GM10266 (cell line): ENCODE results near the gene C1orf116.

ENCODE experiments used
- DNase-seq: peaks from one replicate; pipeline ENCODE4 v3.0.0; 2012; ENCODE audit errors: extremely low spot score
- TF ChIP-seq, protein P1 (sequence below): IDR thresholded peaks from 2 replicates; pipeline ENCODE4 v1.5.1; 2012; ENCODE audit warnings: mild to moderate bottlenecking, low read depth; ENCODE audit not compliant: control insufficient read depth, insufficient read depth; ENCODE audit errors: missing control alignments

The C1orf116 gene

GRCh38 chr1:207013321-207014085 lies 19.1 kb downstream of the C1orf116 start:
- no peak for DNase-seq
- TF ChIP-seq, protein P1, sequence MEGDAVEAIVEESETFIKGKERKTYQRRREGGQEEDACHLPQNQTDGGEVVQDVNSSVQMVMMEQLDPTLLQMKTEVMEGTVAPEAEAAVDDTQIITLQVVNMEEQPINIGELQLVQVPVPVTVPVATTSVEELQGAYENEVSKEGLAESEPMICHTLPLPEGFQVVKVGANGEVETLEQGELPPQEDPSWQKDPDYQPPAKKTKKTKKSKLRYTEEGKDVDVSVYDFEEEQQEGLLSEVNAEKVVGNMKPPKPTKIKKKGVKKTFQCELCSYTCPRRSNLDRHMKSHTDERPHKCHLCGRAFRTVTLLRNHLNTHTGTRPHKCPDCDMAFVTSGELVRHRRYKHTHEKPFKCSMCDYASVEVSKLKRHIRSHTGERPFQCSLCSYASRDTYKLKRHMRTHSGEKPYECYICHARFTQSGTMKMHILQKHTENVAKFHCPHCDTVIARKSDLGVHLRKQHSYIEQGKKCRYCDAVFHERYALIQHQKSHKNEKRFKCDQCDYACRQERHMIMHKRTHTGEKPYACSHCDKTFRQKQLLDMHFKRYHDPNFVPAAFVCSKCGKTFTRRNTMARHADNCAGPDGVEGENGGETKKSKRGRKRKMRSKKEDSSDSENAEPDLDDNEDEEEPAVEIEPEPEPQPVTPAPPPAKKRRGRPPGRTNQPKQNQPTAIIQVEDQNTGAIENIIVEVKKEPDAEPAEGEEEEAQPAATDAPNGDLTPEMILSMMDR = no peak

DNA sequence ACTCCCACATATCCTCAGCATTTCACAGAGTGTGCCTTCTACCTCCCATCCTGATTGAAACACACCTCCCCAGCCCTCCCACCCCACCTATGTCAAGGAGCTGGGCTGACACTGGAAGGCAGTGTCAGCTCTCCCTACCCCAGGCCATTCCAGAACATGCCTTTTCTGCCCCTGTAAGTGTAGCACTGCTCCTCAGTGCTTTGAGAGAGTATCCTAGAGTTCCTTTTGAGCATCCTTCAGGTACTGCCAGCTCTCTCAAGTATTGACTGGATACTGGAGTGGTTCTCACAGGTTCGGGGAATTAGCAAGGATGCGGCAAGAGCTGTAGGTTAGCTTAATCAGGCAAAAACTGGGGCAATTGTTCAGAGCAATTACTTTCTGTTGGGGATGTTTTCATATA lies 21.8 kb downstream of the C1orf116 start:
- TF ChIP-seq, protein P1 = no peak
- DNase-seq = no peak

DNA sequence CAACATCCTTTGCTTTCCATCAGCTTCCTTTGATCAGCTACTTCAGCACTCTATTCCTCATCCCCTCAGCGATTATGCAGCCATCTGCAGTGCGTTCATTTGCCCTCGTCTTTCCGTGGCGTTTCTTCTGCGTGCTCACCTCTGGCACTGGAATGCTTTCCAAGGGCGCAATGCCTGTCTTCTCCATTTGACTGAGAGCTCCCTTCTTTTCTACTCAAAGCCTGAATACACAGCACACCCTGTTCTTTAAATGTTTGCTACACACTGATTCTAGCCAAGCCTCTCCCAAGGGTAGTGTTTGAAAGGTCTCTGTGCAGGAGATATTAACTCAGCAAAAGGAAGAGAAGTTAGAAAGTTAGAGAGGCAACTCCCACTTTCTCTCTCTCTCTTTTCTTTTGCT lies 22.6 kb downstream of the C1orf116 start:
- TF ChIP-seq, protein P1 = no peak

DNA sequence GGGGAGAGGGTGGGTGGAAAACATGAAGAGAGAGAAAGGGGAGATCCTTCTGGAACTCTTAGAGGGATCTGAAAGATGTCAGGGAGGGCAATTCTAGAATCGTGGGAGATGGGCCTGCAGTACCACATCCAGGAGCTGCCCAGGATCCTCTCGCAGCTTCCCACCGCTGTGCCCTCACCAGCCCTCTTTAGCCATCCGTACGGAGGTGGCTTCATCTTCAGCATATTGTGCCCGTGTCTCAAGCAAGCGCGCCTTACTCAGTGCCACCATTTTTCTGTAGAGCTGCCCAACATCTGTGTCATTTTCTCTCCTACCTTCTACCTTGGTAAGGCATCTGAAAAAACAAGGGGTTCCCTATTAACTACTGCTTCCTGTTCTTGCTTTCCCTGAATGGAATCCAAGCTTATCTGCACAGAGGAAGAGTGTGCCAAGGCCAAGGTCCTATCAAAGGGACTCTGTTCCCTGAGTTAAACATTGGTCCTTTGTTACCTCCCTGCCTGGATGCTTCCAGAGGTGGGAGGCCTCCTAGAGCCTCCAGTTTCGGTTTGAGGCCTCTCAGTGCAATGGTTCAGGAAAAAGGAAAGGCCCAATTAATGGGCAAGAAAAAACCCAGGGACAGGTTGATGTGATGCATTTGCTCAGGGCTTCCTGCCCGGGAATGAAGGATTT lies 23.2 kb downstream of the C1orf116 start:
- DNase-seq = no peak

More for the DNA sequence above, 22.6 kb downstream of the C1orf116 start:
- no peak for DNase-seq

GRCh38 chr1:207007352-207008033 lies 25.1 kb downstream of the C1orf116 start:
- DNase-seq = no peak
- TF ChIP-seq, protein P1 = no peak

More for the DNA sequence above, 23.2 kb downstream of the C1orf116 start:
- TF ChIP-seq, protein P1 = no peak

DNA sequence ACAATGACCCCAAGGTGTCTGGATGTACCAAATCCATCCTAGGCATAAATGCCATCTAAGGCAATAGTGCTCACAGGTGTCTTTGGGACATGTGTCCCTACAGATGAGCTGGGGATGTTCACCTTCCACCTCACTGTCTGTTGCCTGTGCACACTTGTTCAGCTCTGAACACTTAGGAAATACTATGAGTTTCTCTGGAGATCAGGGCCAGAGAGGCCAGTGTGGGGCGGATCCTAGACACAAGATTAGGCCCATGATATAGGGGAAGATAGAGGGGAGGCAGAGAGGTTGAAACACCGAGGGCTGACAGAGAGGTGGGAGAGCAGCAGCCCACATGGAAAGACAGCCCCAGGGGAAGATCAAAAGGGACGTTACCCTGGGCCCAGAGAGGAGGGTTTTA lies 25.6 kb downstream of the C1orf116 start:
- TF ChIP-seq, protein P1 = no peak
- DNase-seq = no peak

DNA sequence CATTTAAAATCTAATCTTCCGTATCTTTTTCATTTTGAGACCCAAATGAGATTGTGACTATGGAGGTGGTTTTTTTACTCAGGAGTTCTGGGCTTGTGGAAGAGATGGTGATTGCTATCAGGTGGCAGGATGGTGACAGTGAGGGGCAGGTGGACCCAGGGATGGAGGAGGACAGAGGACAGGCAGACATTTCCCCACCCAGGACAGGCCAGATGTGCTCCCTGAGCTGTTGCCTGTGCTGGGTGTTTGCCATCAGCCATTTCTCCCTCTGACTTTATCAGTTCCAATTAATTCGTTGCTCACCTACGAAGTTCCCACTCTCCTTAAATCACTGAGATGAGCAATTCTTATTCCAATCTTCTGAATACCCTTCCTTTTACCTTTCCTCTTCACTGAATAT lies 26.5 kb downstream of the C1orf116 start:
- no peak for DNase-seq
- TF ChIP-seq, protein P1 = no peak
